Measurements from ENCODE around the gene CDH3. TPM values are rescaled to one million over a fixed set of nuclear protein-coding genes. Genes with fewer than 3 reads are reported as not detected.

CDH3 gene
- total RNA-seq, 1 donor from 2014 or later, result 0.08 TPM

- no peak for TF ChIP-seq CTCF (IDR thresholded peaks at IDR 0.05; ENCODE audit: borderline replicate concordance)
Observed at GRCh38 chr16:68740628-68741346, 95.7 kb downstream of the CDH3 start.

GRCh38 chr16:68743664-68744063 is 98.6 kb downstream of the CDH3 start:
- H3K36me3 ChIP-seq, result no peaks in the 10 kb centered on the region
- H3K4me3 ChIP-seq, result no peak overlapping the region
- TF ChIP-seq CTCF (IDR thresholded peaks at IDR 0.05; ENCODE audit: borderline replicate concordance), result no peak
- no peak overlapping the region for H3K27ac ChIP-seq (replicated peaks)
- no peaks in the 10 kb centered on the region for H3K4me1 ChIP-seq
- DNase-seq, result no peak
- intact Hi-C loops (cut with micrococcal nuclease), result no loop called here
- H3K9me3 ChIP-seq (replicated peaks), result no peaks in the 10 kb centered on the region
- peaks cover 68% of the 10 kb centered on the region for H3K27me3 ChIP-seq (ENCODE audit: low read depth)

More at GRCh38 chr16:68740628-68741346, 95.7 kb downstream of the CDH3 start:
- no peaks in the 10 kb centered on the region for H3K36me3 ChIP-seq
- H3K9me3 ChIP-seq (replicated peaks), result no peaks in the 10 kb centered on the region
- H3K27me3 ChIP-seq (ENCODE audit: low read depth), result peaks cover 72% of the 10 kb centered on the region
- intact Hi-C loops (cut with micrococcal nuclease), result no loop called here
- no peak overlapping the region for H3K27ac ChIP-seq (replicated peaks)
- DNase-seq, result no peak
- no peak overlapping the region for H3K4me3 ChIP-seq
- H3K4me1 ChIP-seq, result peaks cover 13% of the 10 kb centered on the region

GRCh38 chr16:68744744-68745280 is 99.7 kb downstream of the CDH3 start:
- Histone ChIP-seq H3K4me1 (no peaks in the 10 kb centered on the region), H3K27ac (replicated peaks) (no peak overlapping the region), H3K9me3 (replicated peaks) (no peaks in the 10 kb centered on the region), H3K4me3 (no peak overlapping the region), H3K27me3 (ENCODE audit: low read depth) (peaks cover 66% of the 10 kb centered on the region), H3K36me3 (no peaks in the 10 kb centered on the region)
- TF ChIP-seq CTCF (IDR thresholded peaks at IDR 0.05; ENCODE audit: borderline replicate concordance), result no peak
- intact Hi-C loops (cut with micrococcal nuclease), result no loop called here
- no peak for DNase-seq

- no peak overlapping the region for H3K4me3 ChIP-seq
- H3K27ac ChIP-seq (replicated peaks), result no peak overlapping the region
- no peaks in the 10 kb centered on the region for H3K9me3 ChIP-seq (replicated peaks)
- DNase-seq, result no peak
- H3K27me3 ChIP-seq (ENCODE audit: low read depth), result peaks cover 63% of the 10 kb centered on the region
- H3K4me1 ChIP-seq, result no peaks in the 10 kb centered on the region
- H3K36me3 ChIP-seq, result no peaks in the 10 kb centered on the region
- TF ChIP-seq CTCF (IDR thresholded peaks at IDR 0.05; ENCODE audit: borderline replicate concordance), result no peak
- intact Hi-C loops (cut with micrococcal nuclease), result no loop called here
Observed at GRCh38 chr16:68746951-68747350, 101.8 kb downstream of the CDH3 start.

GRCh38 chr16:68749432-68749831 is 104.3 kb downstream of the CDH3 start:
- H3K9me3 ChIP-seq (replicated peaks), result no peaks in the 10 kb centered on the region
- intact Hi-C loops (cut with micrococcal nuclease), result no loop called here
- H3K27ac ChIP-seq (replicated peaks), result no peak overlapping the region
- no peaks in the 10 kb centered on the region for H3K36me3 ChIP-seq
- TF ChIP-seq CTCF (IDR thresholded peaks at IDR 0.05; ENCODE audit: borderline replicate concordance), result no peak
- no peak overlapping the region for H3K4me3 ChIP-seq
- H3K27me3 ChIP-seq (ENCODE audit: low read depth), result peaks cover 67% of the 10 kb centered on the region
- H3K4me1 ChIP-seq, result no peaks in the 10 kb centered on the region
- DNase-seq, result no peak

Other genes starting within 250 kb of the CDH3 start
- 0.16 TPM for gene SMPD3, start 196.8 kb upstream of the CDH3 start, total RNA-seq
- gene ZFP90, start 106.0 kb upstream of the CDH3 start, total RNA-seq, result 11.0 TPM
- gene CDH1, start 92.0 kb downstream of the CDH3 start, total RNA-seq, result 0.11 TPM
- gene TANGO6, start 198.2 kb downstream of the CDH3 start, total RNA-seq, result 10.5 TPM

All from left ventricle myocardium inferior (tissue), 1 donor.